GM15510 (cell line): Measurements from ENCODE around the gene DNAJC16.

Experiments used
- POLR2A ChIP-seq: IDR thresholded peaks from 3 replicates; pipeline ENCODE4 v1.6.1; 2011; ENCODE audit warnings: borderline replicate concordance; ENCODE audit not compliant: insufficient read length; ENCODE audit errors: extremely low read depth

Gene DNAJC16

DNA sequence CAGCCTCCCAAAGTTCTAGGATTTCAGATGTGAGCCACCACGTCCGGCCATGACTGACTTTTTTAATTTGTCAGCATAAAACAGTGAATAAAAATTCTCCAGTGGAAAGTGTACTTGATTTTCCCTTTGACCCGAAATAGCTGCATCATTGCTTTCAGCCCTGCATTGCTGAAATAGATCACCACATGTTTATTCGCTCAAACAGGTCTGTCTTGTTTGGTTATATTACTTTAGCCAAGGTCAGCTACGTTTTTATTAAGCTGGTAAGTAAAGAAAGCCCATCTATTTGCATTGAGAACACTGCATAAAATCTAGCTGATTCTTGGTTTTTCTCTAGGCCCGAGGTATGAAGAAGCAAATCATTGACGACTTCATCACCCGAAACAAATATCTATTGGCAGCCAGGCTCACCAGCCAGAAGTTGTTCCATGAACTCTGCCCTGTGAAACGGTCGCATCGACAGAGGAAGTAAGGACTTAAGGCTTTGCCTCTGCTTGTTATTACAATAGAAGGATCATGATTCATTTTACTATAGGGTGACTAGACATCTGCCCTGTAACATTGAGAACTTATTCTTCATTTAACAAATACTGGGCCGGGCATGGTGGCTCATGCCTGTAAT is 32.7 kb downstream of the DNAJC16 start:
- TF ChIP-seq POLR2A, result no peak

DNA sequence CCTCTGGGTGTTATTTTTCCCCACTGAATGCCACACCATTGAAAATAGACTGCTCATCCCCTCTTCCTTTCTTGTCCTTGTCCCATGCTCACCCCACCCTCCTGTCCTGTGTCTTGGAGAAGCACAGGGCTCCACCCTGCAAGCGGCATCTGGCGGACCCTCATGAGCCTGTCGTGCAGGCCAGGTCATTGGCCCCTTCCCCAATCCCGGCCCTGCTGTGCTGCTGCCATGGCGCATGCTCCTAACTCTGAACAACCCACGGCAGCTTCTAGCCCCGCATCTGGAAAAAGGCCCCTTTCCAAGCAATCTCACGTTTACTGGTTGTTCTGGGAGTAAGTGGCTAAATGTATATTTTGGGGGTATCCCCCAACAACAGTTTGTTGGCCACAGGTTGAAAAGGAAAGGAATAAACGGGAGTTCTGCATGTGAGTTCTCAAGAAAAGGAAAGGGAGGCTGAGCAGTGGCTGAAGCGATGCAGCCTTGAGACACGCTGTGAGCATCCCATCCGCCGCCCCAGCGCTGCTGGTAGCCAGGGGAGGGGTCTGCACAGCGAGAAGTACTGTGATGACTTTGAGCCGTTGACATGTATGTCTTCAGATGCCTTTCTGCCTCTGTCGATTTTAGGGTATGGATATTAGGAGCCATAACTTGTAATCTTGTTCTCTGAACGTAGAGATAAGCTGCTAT is 41.9 kb downstream of the DNAJC16 start:
- TF ChIP-seq POLR2A, result no peak

DNA sequence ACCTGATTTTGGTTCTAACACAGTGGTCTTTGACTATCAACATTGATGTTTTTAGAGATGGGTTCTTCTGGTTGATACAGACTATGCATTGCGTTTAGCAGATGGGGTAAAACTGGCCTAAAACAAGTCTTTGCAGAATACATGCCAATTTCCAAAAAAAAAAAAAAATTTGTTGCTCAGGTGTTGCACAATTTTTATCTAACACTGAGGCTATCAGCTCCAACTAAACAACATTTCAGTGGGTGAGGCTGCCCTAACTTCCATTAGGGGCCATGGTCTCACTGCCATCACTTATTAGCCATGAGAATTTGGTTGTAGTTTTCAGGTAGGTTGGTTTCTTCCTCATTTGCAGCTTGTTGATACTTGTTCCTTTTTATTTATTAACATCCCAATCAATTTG is 44.2 kb downstream of the DNAJC16 start:
- no peak for TF ChIP-seq POLR2A

DNA sequence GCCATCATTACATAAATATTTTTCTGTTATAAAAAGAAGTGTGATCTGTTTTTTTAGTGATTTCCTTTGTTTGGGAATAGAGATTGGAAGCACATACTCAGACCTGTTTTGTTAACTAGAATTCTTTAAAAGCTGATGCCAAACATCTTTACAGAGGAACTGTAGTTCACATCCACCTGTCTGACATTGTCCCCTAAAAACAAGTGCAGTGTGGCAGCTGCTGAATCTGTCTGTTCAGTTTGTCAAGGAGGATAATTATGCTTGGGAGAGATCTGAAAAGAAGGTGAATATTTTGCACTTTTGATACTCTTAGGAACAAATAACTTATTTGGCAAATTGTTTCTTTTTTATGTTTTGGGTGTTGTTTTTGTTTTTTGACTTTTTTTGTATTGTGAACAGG is 44.6 kb downstream of the DNAJC16 start:
- no peak for TF ChIP-seq POLR2A

DNA sequence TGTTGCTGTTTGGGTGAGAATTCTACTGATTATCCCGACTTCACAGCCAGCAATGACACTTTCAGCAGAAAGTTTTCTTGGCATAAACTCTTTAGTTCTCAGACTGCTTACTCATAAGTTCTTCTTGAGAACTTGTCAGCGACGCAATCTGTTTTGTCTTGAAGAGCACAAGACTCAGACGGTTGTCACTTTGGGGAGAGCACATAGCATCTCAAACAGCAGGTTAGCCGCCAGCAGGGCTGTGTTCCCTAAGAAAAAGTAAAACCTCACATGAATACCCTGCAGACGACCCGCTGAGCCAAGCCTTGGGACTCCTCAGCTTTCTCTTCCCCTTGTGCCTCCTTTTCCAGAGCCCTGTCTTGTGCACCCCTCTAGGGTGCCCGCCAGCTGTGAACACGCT is 46.8 kb downstream of the DNAJC16 start:
- no peak for TF ChIP-seq POLR2A

DNA sequence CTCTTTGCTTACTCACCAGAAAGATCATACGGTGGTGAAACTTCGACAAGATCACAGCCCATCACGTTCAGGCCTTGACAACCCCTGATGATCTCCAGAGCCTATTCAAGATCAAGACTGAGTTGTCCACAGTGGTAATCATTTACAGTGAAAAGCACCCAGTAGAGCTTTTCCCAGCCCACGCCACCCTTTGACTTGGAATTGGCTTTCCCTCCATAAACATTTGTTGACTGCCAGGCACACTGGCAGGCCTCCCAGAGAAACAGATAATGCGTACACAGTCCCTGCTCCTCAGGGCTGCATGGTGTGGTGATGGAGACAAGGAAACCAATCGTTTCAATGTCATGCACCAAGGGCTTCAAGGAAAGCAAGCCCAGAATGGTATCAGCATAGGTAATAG is 48.1 kb downstream of the DNAJC16 start:
- TF ChIP-seq POLR2A, result no peak

DNA sequence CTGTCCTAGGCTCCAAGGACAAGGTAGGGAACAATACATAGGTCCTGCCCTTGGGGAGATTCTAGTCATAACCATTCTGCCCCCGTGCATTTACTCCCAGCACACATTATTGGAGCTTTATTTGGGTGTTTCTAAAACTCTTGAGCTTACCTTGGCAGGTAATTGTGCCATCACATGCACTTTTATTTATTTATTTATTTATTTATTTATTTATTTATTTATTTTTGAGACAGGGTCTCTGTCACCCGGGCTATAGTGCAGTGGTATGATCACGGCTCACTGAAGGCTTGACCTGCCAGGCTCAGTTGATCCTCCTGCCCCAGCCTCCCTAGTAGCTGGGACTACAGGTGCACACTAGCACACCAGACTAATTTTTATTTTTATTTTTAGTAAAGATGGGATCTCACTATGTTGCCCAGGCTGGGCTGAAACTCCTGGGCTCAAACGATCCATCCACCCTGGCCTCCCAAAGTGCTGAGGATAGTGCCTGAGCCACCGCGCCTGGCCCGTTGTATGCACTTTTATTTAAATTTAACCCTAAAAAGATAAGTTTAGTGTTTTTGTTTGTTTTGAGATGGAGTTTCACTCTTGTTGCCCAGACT is 49.0 kb downstream of the DNAJC16 start:
- no peak for TF ChIP-seq POLR2A

DNA sequence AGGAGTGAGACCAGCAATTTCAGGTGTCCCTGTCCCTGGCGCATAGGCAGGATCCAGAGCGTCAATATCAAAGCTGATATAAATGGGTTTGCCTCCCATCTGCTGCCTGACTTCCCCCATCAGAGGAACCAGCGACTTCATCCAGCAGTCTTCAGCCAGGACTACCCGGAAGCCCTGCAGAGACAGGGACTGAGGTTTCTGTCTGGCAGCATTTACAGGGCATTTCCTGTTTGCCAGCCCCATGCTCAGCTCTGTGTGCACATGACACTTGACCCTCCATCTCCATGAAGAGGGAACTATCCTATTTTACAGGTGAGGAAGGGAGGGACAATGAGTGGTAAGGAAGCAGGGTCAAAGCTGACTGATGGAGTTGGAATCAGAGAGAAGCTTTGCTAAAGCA is 51.0 kb downstream of the DNAJC16 start:
- TF ChIP-seq POLR2A, result no peak

DNA sequence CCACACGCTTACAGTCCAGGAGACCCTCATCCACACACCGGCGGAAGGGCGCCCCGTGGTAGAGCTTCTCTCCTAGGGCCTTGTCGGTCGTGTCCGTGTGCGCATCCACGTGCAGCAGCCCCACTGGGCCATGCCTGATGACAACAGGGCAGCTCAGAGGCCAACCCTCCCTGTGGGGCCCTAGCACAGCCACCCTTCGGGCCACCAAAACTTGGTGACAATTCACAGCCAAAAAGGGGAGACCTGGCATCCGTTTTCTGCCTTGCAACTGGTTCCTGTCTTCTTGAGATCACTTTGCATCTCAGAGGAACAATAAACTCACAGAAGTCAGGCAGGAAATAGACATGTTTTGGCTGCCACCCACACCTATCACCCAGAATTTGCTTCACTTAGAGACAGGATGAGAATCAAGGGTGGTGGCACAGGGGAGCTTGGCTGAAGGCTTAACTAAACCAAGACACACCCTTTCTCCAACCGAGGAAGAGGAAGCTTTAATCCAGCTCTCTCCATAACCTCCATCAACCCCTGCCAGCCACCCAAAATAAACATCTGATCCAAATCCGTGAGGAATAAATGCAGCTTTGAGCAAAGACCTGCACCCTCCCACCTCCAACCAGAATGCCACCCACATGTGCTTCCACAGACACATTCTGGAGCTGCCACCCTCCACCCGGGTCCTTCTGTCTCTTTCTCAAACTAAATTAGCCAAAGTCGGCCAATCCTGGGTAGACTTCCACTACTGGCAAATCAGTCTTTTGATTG is 52.5 kb downstream of the DNAJC16 start:
- no peak for TF ChIP-seq POLR2A

DNA sequence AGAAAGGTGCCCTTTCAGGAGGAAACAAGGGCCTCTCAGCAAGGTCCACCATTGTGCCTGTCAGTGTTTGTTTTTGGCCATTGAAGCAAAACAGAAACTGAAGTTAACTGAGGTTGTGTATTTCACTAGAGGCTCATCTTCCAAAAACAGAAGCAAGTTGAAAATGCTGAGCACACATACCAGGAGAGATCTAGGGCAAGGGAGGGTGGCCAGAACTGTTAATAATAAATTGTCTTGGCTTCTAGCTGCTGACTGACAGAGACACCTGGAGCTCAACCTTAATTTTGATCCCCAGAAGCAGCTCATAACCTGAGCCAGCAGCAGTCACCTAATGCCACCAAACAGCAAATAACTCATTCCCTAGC is 53.0 kb downstream of the DNAJC16 start:
- TF ChIP-seq POLR2A, result no peak

DNA sequence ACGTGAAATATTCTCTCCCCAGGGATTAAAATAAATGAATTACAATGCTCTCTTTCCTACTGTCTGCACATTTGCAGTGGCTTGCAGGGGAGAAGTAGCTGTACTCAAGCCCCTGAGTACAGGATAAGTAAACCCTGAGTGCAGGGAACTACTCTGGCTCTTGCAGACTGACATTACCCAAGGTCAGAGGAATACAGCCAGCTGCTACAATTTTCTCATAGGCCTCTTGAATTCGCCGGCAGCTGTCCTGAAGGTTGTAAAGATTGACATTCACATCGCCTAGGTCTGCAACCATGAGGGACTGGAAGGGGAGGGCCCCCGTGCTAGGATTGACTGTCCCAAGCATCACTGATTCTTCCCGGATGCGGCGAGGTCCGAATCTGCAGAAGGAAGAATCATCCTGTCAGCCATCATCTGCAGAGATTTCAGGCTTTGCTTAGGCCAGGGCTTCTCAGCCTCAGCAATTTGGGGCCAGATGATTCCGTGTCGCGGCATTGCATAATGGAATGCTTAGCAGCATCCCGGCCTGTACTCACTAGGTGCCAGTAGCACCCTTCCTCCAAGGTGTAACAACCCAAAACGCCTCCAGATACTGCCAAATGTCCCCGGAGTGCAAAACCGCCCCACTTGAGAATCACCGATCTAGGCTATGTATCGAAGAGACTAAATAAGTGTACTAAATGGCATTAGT is 56.5 kb downstream of the DNAJC16 start:
- TF ChIP-seq POLR2A, result no peak

DNA sequence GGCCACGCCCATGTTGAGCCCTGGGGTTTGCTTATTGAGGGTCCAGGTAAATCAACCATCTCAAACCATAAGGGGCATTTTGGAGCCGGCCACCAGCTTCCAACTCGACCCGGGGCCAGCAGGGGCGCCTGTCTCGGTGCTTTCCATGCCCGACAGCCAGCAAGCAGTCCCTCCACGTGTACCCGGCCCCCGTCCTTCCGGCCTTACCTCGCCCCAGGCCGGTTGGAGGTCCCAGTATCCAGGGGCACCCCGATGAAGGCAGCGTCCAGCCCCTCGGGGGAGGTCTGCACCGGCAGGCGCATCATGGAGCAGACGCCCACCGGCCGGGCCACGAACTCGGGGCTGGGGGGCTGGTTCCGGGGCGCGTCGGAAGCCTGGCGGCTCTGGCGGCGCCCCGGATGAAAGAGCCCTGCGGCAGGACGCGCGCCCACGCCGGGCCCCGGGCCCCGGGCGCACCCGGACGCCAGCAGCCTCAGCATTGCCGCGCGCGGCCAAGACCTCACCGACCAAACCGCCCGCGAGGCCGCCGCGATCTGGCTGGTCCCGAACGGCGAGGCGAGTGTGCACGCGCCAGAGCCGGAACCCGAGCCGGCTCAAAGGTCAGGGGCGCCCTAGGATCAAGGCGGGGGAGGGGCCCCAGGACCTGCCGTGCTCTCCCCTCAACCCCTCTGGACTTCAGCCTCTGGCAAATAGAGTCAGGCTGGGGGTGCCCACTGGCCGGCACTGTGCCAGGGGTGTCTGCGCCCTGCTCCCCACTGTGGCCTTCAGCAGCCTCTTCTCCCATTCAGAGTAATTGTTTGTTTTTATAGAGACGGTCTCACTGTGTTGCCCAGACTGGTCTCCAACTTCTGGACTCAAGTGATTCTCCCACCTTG is 58.1 kb downstream of the DNAJC16 start, which contains the start of gene AGMAT:
AGMAT (minus strand) TSS at position 563 of the 875 bp plus-strand sequence; CDS start at position 479, 84 bp downstream.
- peak; percentile 39 for TF ChIP-seq POLR2A

DNA sequence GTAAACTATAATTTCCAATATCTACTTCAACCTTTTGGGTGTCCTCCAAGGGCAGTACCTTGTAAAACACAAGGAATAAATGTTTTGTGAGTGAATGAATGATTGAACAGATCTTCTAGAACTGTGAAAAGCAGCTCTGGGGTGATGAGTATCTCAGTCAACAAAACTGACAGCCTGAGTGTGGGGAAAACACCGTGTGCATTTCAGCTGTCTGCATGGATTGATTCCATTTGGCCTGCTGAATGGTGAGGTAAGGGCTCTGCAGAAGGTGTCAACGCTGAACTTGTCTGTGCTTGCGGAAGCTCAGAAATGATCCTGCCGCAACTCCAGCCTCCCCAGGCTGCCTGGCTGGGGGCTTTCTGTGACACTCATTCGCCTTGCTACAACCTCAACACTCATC is 65.6 kb downstream of the DNAJC16 start:
- TF ChIP-seq POLR2A, result no peak
